Activated T-helper 1 cell treated with Interleukin-2 at 50 U/mL for 16 hours (primary cell): ENCODE data around the gene MSRB2.
"Not testable (repeated sequence)": the region's sequence is repeated elsewhere in the genome, so short reads cannot be mapped to it uniquely, and the experiment has no call there.

Experiments
- DNase-seq: peaks from one replicate; pipeline ENCODE4 v3.0.0-alpha.2; 2020; ENCODE audit warnings: low read depth

The MSRB2 gene

GRCh38 chr10:23095404-23095965 lies at the start of gene MSRB2:
Gene MSRB2, plus strand, starts transcription at chr10:23095579. Its CDS starts 30 bp downstream, at chr10:23095609.
- peak; percentile 56 for DNase-seq

- DNase-seq, result no peak
These were observed 49.4 kb upstream of the MSRB2 start for GRCh38 chr10:23046027-23046426.

GRCh38 chr10:23047201-23048050 lies 48.0 kb upstream of the MSRB2 start:
- DNase-seq, result no peak

DNA sequence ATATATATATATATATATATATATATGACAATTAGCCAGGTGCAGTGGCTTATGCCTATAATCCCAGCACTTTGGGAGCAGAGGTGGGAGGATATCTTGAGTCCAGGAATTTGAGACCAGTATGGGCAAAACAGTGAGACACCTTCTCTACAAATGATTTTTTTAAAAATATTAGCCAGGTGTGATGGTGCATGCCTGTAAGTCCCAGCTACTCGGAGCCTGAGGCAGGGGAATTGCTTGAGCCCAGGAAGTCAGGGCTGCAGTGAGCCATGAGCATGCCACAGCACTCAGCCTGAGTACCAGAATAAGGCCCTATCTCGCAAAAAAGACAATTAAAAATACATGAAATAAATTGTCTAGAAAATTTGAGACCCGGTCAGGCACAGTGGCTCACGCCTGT lies 47.2 kb upstream of the MSRB2 start:
- DNase-seq, result no peak

DNA sequence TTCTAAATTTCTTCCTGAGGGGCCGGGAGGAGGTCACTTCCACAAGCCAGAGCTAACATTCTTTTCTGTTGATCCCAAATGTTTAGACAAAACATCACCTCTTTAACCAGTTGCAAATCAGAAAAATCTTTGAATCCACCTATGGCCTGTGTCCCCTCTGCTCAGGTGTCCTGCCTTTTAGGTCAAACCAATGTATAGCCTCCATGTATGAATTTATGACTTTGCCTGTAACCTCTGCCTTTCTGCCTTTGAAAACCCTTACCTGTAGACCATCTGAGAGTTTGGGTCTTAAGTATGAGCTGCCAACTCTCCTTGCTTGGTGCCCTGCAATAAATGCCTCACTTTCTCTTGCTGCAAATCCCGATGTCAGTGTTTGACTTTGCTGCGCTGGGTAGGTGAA lies 44.1 kb upstream of the MSRB2 start:
- DNase-seq, result no peak

DNA sequence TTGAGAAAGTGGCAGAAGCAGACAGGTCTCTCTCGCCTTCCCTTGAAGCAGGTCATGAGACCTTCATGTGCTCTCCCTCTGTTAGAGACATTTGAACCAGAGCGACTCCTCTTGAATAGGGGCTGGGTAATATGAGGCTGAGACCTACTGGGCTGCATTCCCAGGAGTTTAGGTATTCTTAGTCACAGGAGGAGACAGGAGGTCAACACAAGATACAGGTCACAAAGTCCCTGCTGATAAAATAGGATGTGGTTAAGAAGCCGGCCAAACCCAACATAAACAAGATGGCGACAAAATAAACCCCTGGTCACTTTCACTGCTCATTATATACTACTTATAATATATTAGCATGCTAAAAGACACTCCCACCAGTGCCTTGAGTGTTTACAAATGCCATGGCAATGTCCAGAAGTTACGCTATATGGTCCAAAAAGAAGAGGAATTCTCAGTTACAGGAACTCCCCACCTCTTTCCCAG lies 43.5 kb upstream of the MSRB2 start:
- DNase-seq, result no peak

DNA sequence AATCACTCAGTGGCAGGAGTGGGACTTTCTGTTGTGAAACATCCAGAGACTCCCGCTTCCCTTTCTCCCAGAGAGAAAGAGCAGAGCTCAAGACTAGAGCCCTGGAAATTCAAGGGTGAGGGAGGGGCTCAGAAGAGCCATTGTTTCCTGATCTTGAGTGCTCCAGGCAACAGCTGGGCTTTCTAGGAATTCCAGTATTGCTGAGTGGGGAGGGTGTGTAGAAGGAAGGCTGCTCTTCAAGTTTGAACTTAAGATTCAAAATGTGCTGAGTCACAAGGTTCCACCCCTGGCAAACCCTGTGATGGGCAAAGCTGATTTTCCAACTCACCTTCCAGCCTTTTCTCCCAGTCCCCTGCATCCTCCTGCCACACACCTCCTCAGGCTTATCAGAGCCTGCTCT lies 42.3 kb upstream of the MSRB2 start:
- no peak for DNase-seq

GRCh38 chr10:23055424-23056185 lies 39.8 kb upstream of the MSRB2 start:
- DNase-seq, result no peak

DNA sequence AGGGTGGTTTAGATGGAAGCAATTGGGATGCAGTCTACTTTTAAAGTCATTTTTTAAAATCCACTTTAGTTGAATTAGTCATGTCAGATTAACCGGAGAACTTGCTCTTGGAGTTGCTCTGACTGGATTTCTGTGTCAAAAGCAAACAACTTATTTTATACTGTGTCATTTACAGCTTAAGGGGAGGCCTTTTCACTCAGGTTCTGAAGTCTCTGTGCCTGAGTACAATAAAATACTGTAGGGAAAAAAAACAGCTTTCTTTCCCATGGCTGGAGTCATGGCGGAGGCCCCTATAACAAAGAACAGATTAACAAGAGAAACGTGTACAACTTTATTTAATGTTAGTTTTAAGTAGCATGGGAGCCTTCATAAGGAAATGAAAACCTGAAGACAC lies 39.2 kb upstream of the MSRB2 start:
- no peak for DNase-seq

DNA sequence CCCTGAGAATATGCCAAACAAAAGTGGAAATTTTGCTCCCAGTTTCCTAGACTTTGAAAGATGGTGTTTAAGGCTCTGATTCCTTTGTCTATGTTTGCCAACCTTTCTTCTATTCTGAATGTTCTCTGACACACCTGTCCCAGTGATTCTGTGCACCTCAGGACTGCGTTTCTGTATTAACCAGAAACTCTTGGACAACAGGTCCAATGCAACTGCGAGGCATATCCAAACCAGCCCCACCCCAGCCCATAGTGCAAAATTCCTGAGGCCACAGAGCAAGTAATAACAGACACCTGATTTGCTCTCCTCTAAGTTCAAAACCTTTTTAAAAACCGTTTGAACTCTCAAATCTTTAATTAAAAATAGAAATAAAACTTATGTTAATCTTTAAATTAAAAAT lies 37.0 kb upstream of the MSRB2 start:
- no peak for DNase-seq

GRCh38 chr10:23060918-23061317 lies 34.5 kb upstream of the MSRB2 start:
- DNase-seq, result no peak

DNA sequence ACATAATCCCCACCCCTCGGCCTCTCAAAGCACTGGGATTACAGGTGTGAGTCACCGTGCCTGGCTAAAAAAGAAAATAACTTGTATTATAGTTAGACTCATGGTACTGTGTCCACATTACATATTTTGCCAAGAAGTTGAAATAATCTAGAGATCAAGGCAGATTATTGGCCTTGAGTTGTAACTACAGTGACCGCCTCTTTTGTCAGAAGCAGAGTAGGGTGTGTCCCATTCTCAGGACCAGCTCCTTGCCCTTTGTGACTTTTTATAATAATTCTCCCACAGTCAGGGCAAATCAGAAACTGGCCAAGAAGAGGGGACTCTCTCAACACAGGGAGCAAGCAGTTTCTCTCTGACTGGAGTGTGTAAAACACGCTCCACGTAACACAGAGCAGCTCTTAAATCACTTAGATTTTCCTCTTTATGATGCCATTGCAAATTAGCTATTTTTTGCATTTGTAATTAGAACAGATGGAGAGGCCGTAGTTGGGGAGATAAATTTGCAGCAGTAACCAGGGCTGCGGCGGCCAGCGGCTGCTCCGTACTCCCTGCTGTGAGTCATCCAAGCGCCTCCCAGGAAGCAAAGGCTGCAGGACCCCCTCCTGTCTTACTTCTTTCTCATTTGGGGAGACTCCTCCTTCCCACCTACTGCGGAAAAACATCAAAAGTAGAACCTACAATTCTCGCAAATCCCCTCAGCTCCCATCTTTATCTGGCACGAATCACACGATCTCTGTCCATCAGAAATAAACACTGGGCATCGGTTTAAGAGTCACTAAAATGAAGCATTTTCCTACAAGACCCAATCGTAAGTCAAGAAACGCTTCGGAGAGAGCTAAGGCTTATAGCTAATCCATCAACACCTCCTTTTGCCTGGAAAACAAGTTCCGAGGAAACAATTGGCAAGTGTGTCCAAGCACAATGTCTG lies 32.1 kb upstream of the MSRB2 start:
- DNase-seq, result no peak

DNA sequence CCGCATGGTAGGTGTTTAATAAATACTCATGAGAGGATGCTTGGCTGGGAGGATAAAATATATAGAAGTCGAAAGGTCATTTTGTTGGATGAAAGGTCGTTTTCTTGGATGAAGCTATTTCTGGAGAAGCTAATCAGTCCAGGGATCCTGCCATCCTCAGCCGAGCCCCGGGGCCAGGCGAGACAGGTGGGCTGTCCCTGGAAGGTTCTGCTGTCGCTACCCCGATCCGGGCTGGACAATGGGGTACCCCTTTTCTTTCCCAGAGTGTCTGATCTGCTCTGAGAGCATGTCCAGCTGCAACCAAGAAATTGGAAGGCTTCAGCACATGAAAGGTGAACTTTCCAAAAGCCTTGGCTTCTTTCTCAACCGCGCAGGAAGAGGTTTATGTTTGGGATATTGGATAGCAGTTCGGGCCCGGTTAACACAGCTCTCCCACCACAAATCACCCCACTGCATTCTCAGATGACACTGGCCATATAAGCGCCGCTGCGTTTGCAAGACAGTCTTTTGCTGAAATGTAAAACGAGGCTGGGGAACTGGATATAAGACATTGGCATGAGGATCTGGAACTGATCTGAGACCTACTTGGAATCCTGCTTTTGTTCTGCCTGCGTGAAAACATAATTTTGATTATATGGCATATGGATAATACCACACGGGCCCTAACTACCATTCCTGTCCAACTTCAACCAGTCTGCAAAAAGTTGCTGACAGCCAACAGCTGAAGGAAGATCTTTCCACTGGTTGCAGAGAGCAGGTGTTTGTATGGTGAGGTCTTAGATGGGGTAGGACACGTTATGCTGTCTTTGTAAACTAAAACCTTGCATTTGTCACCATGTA lies 31.2 kb upstream of the MSRB2 start:
- DNase-seq, result no peak

DNA sequence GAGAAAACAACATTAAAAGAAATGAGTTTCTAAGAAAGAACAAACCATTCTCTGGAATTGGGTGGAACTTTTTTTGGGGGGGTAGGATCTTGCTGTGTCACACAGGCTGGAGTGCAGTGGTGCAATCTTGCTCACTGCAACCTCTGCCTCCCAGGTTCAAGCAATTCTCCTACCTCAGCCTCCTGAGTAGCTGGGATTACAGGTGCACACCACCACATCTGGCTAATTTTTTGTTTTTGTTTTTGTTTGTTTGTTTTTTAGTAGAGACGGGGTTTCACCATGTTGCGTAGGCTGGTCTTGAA lies 30.6 kb upstream of the MSRB2 start:
- DNase-seq, result not testable (repeated sequence)

- no peak for DNase-seq
These were observed 30.0 kb upstream of the MSRB2 start for GRCh38 chr10:23065181-23065948.

DNA sequence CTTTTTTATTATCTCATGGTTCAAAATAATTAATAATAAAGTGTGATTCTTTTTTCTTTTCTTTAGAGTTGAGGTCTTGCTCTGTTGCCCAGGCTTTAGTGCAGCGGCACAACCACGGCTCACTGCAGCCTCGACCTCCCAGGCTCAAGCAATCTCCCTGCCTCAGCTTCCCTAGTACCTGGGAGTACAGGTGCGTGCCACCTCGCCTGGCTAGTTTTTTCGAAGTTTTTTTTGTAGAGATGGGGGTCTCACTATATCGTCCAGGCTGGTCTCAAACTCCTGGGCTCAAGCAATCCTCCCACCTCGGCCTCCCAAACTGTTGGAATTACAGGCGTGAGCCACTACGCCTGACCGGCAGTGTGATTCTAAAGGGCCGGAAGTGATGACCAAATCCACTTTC lies 28.0 kb upstream of the MSRB2 start:
- no peak for DNase-seq

DNA sequence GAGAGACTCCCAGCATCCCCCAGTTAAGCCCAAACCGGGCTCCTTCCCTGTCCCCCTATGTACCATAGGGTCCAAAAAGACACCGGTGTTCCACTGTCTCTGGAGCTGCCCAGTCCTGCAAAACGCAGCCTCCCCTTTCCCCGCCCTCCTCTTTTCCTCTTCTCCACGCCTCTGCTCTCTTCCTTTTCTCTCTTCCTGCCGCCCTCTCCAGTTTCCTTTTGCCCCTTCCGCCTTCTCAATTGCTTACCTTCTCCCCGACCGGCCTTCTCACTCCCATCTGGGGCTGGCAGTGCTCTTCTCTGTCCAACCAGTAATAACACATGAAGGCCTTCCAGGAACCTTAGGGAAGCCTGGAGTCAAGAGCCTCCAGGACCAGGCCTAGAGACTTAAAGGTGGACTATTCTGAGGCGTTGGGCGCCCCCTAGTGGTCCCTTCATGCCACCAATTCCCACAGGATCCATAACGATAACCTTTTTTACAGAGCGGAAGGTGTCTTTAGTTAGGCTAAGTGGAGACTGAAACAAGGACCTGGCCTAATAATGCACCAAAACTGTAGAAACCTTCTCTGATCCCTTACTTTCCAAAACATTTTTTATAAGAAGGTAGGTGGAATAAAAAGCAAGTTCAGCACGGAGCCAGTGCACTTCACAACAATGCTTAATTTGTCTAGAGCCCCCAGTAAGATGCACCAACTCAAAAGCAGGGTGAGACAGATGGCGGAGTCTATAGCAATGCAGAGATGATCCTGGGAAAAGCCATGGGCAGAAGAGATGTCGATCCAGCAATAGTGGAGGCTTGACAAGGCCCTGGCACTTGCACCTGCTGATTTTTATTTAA lies 27.2 kb upstream of the MSRB2 start:
- DNase-seq, result peak; percentile 32

DNA sequence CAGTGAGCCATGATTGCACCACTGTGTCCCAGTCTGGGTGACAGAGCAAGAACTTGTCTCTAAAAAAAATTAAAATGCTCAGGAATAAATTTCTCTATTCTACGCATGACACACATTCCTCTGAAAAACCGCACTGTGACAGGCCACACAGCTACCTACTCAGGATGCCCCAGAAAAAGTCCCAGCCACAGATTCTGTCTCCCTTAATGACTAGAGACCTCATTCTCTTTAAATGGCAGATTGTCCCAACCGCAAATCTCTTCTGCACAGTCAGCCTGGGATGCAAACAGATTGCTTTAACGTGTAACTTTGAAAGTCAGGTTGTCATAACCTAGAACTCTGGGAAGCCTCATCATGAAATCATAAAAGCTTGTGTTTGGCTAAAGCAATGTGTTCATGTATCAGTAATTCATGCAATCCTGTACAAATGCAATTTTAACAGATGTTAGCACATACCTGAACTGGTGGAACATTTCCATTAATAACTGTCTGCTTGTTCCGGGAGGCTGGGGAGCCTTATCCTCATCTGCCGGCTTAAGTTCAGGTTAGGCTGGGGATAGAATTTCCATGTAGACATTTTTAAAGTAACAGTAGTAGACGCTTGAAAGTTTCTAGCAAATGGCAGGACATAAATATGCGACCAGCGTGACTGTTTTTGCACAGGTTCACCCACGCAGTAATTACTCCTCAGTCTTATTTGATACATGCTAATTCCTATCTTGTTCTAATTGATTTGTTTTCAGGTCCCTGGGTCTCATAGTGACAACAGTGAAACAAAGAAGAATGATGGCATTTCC lies 26.2 kb upstream of the MSRB2 start:
- no peak for DNase-seq
